AML-193 (cell line): ENCODE data around the gene SUGCT.

ENCODE experiments used
- DNase-seq, 2 experiments: peaks; one replicate each; lab custom pipeline; 2025; lab: John Stamatoyannopoulos, UW

Gene SUGCT

GRCh38 chr7:40874756-40875155 lies 740.0 kb downstream of the SUGCT start:
- no peak for DNase-seq

- no peak for DNase-seq
Measured at GRCh38 chr7:40876601-40877000, 741.8 kb downstream of the SUGCT start.

- DNase-seq, result no peak
Measured at GRCh38 chr7:40879941-40880543, 745.2 kb downstream of the SUGCT start.

- no peak for DNase-seq
Measured at GRCh38 chr7:40880581-40880980, 745.8 kb downstream of the SUGCT start.

- no peak for DNase-seq
Measured at GRCh38 chr7:40881405-40881926, 746.7 kb downstream of the SUGCT start.

GRCh38 chr7:40882071-40882658 lies 747.4 kb downstream of the SUGCT start:
- no peak for DNase-seq

GRCh38 chr7:40883826-40884225 lies 749.0 kb downstream of the SUGCT start:
- DNase-seq, result no peak

GRCh38 chr7:40884241-40884640 lies 749.4 kb downstream of the SUGCT start:
- no peak for DNase-seq

- no peak for DNase-seq
Measured at GRCh38 chr7:40885503-40885902, 750.7 kb downstream of the SUGCT start.

GRCh38 chr7:40887099-40887498 lies 752.3 kb downstream of the SUGCT start:
- no peak for DNase-seq

GRCh38 chr7:40888499-40888898 lies 753.7 kb downstream of the SUGCT start:
- DNase-seq, result no peak

- DNase-seq, result no peak
Measured at GRCh38 chr7:40889099-40889498, 754.3 kb downstream of the SUGCT start.

- DNase-seq, result no peak
Measured at GRCh38 chr7:40889539-40889938, 754.7 kb downstream of the SUGCT start.

GRCh38 chr7:40890088-40890692 lies 755.4 kb downstream of the SUGCT start:
- no peak for DNase-seq

GRCh38 chr7:40891232-40891631 lies 756.4 kb downstream of the SUGCT start:
- DNase-seq, result no peak

- no peak for DNase-seq
Measured at GRCh38 chr7:40899151-40899550, 764.3 kb downstream of the SUGCT start.

GRCh38 chr7:40899636-40900507 lies 765.1 kb downstream of the SUGCT start:
- no peak for DNase-seq

- DNase-seq, result no peak
Measured at GRCh38 chr7:40903872-40904271, 769.1 kb downstream of the SUGCT start.

- no peak for DNase-seq
Measured at GRCh38 chr7:40907286-40907685, 772.5 kb downstream of the SUGCT start.

GRCh38 chr7:40909346-40909980 lies 774.7 kb downstream of the SUGCT start:
- DNase-seq, result no peak
